ENCODE measurements around the gene SMS.

DNA sequence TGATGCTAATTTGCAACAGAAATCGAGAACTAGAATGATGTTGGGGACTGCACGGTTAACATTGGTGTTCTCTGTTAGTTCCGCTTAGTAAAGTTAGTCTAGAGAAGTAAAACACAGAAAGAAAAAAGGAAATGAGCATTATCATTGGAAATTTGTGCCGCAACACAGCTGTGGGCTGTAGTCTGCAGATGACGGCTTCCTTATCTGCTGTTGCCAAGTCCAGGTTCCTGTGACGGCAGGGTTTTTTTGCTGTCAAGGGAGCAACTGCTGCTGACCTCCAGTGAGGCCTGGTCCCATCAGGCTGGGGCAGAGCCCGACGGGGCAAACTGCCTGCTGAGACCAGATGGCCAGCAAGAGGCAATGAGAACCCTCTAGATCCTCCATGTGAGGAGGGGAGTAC is 52.8 kb downstream of the SMS start:
- no peak for TF ChIP-seq POLR2A (IDR thresholded peaks at IDR 0.05; ENCODE audit: low read depth, low read length)
- TF ChIP-seq POLR2AphosphoS5 (IDR thresholded peaks at IDR 0.05; ENCODE audit: low read depth, low read length): no peak
- TF ChIP-seq TAF1 (IDR thresholded peaks at IDR 0.05; ENCODE audit: borderline replicate concordance, low read depth, low read length): no peak

Data from GM12892 (cell line).